ENCODE data around the gene RPS3A.
"Not testable (repeated sequence)": the region's sequence is repeated elsewhere in the genome, so short reads cannot be mapped to it uniquely, and the experiment has no call there.

Gene RPS3A

DNA sequence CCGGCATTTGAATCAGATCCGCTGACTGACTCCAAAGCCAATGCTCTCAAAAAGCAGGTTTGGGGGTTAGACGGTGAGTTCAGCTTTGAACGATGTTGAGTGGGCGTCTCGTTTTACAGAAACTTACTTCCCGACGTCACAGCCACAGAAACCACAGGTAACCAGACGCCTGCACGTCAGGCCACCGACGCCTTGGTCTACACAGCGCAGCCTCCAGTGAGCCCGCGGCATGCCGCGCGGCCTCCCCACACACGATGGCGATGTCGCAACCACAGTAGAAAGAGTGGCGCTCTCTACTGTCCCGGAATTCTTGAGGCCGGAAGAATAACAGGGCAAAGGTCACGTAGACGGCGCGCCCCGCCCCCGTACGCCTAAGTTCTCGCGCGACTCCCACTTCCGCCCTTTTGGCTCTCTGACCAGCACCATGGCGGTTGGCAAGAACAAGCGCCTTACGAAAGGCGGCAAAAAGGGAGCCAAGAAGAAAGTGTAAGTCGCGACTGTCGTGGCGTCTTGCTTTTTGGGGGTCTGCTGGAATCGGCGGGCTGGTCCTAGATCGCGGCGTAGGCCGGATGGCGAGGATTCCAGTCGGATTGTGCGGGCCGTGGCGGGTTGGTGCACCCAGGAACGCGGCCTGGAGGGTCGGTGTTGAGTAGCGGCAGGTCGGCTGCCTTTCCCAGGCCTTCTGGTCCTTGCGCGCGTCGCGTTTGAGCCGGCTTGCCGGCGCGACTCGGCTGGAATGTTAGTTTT lies at the start of gene RPS3A:
Gene RPS3A, plus strand, starts transcription at position 400 of the 747 bp plus-strand sequence. Its CDS starts 25 bp downstream, at position 425.
- peak; percentile 57 for FAIRE-seq
- peak; percentile 64 for TF ChIP-seq POLR2A (IDR thresholded peaks at IDR 0.05; ENCODE audit: low read depth, low read length)
- peak; percentile 63 for DNase-seq (ENCODE audit: insufficient read length, low spot score)

DNA sequence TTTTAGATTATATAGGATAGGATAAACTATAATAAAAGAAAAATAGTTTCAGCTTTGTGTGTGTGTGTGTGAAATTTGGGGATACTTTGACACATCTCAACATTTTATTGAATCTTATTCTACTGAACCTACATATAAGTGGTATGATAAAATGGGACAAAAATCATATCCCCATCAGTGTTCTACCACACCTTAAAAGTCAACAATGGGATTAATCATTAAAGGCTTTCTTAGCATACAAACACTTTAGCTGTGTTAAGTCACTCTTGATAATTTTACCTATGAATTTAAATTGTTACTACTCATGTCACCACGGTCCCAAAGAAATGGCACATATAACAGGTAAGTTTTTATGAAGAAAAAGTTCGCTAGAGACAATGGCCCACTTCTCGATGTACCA lies 46.6 kb upstream of the RPS3A start:
- DNase-seq (ENCODE audit: insufficient read length, low spot score) (no peak), FAIRE-seq (no peak)
- TF ChIP-seq POLR2A (IDR thresholded peaks at IDR 0.05; ENCODE audit: low read depth, low read length): no peak

DNA sequence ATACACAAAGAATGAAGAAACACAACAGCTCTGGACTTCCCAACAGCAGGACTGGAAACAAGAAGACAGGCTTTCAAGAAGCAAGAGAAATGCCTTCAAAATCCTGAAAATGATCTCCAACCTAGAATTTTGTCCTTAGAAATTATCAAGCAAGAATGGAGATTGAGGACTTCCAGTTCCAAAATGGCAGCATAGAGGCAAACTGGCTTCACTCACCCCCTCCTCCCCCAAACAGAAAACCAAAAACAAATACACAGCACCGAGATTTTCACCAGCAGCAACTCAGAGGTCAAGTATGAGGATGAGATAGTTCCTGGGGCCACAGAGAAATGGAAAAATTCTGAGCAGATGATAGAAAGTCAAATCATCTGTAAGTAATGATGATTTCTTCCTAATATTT lies 43.9 kb upstream of the RPS3A start:
- no peak for FAIRE-seq
- no peak for DNase-seq (ENCODE audit: insufficient read length, low spot score)
- no peak for TF ChIP-seq POLR2A (IDR thresholded peaks at IDR 0.05; ENCODE audit: low read depth, low read length)

DNA sequence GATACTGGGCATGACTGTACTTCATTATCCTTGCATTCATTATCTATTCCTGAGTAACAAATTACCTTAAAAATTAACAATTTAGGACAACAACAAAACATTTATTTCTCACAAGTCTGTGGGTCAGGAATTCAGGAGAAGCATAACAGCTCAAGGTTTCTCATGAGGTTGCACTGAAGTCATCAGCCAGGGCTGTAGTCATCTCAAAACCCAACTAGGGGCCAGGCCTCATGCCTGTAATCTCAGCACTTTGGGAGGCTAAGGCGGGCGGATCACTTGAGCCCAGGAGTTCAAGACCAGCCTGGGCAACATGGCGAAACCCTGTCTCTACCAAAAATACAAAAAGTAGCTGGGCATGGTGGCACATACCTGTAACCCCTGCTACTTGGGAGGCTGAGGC lies 36.3 kb upstream of the RPS3A start:
- not testable (repeated sequence) for DNase-seq (ENCODE audit: insufficient read length, low spot score); FAIRE-seq

DNA sequence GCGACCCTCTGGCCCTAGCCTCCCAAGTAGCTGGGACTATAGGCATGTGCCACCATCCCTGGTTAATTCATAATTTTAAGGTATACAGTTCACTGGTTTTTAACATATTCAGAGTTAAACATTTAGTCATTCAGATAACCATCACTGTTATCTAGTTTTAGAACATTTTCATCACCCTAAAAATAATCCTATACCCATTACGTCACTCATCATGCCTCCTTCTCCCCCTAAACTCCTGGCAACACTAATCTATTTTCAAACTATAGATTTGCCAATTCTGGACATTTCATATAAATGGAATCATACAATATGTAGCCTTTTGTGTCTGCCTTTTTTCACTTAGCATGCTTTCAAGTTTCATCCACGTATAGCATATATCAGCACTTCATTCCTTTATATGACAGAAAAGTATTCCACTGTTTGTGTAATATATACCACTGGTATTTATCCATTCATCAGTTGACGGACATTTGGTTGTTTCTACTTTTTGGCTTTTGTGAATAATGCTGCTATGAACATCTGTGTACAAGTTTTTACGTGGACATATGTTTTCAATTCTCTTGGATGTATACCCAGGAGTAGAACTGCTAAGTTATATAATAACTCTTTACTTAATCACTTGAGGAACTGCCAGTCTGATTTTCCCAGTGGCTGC lies 32.0 kb upstream of the RPS3A start:
- TF ChIP-seq POLR2A (IDR thresholded peaks at IDR 0.05; ENCODE audit: low read depth, low read length): no peak
- DNase-seq (ENCODE audit: insufficient read length, low spot score) (no peak), FAIRE-seq (no peak)

DNA sequence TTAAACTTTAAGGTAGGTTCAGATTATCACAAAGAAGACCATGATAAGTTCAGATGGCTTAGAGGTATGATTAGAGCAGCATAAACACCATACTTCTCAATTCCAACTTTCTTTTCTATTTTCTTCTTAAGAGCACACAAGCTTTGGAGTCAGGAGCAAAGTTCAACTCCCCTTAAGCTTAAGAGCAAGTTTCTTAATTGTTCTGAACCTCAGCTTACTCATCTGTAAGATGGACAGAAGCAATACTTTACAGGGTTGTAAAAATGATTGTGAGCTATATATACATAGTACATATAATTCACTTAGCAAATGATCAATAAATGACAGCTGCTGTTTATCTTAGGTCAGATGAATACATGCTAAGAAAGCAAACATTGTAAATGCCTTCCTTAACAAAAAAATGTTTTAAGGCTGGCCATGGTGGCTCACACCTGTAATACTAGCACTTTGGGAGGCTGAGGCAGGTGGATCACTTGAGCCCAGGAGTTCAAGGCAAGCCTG lies 25.0 kb upstream of the RPS3A start:
- DNase-seq (ENCODE audit: insufficient read length, low spot score) (no peak), FAIRE-seq (no peak)
- TF ChIP-seq POLR2A (IDR thresholded peaks at IDR 0.05; ENCODE audit: low read depth, low read length): no peak

DNA sequence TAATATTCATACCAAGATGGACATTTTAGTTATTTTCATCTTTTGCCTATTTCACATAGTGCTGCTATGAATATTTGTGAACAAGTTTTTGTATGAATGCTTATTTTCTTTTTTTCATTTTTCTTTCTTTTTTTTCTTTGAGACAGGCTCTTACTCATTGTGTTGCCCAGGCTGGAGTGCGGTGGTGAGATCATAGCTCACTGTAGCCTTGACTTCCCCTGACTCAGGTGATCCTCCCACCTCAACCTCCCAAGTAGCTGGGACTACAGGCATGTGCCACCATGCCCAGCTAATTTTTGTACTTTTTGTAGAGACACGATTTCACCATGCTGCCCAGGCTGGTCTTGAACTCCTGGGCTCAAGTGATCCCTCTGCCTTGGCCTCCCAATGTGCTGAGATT lies 21.4 kb upstream of the RPS3A start:
- DNase-seq (ENCODE audit: insufficient read length, low spot score); FAIRE-seq: not testable (repeated sequence)

DNA sequence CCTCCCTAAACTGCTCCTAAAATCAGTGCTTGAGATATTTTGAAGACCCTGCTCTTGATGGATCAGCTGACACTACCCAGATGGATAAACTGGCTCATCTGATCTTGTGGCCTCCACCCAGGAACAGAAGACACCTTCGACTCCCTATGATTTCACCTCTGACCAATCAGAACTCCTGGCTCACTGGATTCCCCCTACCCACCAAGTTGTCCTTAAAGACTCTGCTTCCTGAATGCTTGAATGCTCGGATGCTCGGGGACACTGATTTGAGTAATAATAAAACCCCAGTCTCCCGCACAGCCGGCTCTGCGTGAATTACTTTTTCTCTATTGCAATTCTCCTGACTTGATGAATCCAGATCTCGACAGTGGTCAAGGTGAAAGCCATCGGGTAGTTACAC lies 12.0 kb upstream of the RPS3A start:
- no peak for TF ChIP-seq POLR2A (IDR thresholded peaks at IDR 0.05; ENCODE audit: low read depth, low read length)
- no peak for FAIRE-seq
- DNase-seq (ENCODE audit: insufficient read length, low spot score): no peak

DNA sequence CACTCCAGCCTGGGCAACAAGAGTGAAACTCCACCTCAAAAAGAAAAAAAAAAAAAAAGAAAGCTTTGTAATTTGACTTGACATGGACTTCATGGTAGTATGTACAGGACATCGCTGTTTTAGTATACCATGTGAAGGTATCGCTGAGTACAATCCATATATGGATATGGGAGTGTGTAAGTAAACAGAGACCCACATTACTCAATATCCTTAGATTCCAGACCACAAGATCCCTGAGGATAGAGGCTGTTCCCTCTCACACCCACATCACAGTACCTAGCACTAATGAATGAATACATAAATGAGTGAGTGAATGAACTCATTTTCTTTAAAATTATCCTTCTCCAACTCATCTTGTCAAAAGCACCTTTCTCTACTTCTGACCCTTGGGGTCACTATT lies 8.4 kb upstream of the RPS3A start:
- FAIRE-seq (no peak), DNase-seq (ENCODE audit: insufficient read length, low spot score) (no peak)
- TF ChIP-seq POLR2A (IDR thresholded peaks at IDR 0.05; ENCODE audit: low read depth, low read length): no peak

DNA sequence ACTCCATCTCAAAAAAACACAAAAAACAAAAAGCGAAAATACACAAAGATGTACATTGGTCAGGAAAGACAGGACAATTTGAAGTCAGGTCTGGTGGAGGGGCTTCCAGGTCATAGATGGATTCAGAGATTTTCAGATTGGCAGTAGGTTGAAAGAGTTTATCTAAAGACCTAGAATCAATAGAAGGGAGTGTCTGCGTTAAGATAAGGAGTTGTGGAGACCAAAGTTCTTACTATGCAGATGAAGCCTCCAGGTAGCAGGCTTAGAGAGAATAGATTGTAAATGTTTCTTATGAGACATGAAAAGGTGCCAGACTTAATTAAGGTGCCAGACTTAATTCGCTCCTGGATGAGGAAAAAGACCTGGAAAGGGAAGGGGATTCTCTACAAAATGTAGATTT lies 6.9 kb upstream of the RPS3A start:
- FAIRE-seq (no peak), DNase-seq (ENCODE audit: insufficient read length, low spot score) (no peak)
- TF ChIP-seq POLR2A (IDR thresholded peaks at IDR 0.05; ENCODE audit: low read depth, low read length): no peak

DNA sequence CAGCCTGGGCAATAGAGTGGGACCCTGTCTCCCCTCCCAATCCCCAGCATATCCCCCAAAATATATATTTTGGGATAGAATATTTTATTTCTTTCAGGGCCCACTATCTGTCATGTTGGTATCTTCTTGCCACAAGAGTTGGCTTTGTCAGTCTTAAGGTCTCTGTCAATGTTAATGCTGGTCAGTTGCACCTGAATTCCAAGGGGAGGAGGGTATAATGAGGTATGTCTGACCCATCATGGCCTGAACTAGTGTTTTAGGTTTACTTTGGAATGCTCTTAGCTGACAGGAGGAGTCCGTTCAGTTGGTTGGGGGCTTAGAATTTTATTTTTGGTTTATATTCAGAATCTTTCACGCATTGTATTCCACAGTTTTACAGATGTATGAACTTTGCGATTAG lies 6.2 kb upstream of the RPS3A start:
- no peak for TF ChIP-seq POLR2A (IDR thresholded peaks at IDR 0.05; ENCODE audit: low read depth, low read length)
- DNase-seq (ENCODE audit: insufficient read length, low spot score) (no peak), FAIRE-seq (no peak)

DNA sequence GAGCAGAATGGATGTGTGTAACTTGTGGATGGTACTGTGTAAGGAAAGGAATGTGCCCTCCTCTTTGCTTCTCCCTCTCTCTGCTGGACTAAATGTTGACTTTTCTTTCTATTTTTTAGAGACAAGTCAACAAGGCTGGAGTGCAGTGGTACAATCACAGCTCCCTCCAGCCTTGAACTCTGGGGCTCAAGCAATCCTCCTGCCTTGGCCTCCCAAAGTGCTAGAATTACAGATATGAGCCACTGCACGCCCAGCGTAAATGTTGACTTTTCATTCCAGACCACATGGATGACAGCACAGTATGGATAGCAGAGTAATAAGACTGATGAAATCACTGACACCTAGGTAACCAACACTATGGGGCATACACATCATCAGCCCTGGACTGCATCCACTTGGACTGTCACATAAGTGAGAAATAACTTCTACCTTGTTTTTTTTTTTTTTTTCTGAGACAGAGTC lies 5.1 kb upstream of the RPS3A start:
- FAIRE-seq (no peak), DNase-seq (ENCODE audit: insufficient read length, low spot score) (no peak)
- TF ChIP-seq POLR2A (IDR thresholded peaks at IDR 0.05; ENCODE audit: low read depth, low read length): no peak

DNA sequence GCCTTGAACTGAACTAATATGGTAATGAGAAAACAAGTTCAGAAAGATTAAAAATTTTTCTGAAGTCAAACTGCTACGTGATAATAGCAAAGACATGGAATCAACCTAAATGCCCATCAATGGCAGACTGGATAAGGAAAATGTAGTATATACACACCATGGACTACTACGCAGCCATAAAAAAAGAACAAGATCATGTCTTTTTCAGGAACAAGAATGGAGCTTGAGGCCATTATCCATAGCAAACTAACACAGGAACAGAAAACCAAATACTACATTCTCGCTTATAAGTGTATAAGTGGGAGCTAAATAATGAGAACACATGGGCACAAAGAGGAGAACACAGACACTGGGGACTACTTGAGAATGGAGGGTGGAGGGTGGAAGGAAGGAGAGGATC lies 4.3 kb upstream of the RPS3A start:
- DNase-seq (ENCODE audit: insufficient read length, low spot score): no peak
- no peak for FAIRE-seq
- TF ChIP-seq POLR2A (IDR thresholded peaks at IDR 0.05; ENCODE audit: low read depth, low read length): no peak

DNA sequence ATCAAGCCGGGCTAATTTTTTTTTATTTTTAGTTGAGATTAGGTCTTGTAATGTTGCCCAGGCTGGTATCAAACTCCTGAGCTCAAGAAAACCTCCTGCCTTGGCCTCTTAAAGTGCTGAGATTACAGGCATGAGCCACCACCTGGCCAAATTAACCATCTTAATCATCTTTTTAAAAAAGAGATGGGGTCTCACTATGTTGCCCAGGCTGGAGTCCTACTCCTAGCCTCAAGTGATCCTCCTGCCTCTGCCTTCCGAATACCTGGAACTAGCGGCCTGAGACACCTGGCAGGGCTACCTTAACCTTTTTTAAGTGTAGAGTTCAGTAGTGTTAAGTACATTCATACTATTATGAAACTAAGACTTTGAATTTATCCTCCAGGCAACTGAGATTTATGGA lies 1.7 kb upstream of the RPS3A start:
- DNase-seq (ENCODE audit: insufficient read length, low spot score): no peak
- no peak for TF ChIP-seq POLR2A (IDR thresholded peaks at IDR 0.05; ENCODE audit: low read depth, low read length)
- no peak for FAIRE-seq

DNA sequence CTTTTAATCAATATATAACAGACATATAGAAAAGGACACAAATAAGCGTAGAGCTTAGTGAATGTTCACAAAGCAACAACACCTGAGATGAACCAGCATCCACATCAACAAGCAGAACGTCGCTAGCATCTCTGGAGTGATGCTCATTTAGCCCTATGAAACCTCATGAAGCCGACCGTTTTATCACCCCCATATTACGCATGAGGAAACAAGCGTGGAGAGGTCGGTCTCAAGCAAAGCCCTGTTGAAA lies 524 bp upstream of the RPS3A start:
- no peak for FAIRE-seq
- no peak for DNase-seq (ENCODE audit: insufficient read length, low spot score)
- TF ChIP-seq POLR2A (IDR thresholded peaks at IDR 0.05; ENCODE audit: low read depth, low read length): no peak

Data from H54 (cell line).